GM21515 (cell line): ENCODE results near the gene LRRC61.
"Not testable (repeated sequence)": the region's sequence is repeated elsewhere in the genome, so short reads cannot be mapped to it uniquely, and the experiment has no call there.

Experiments used
- ATAC-seq: cut with Tn5 transposase; IDR thresholded peaks from one replicate; pipeline ENCODE4 v1.9.1; 2021; ENCODE audit not compliant: unreplicated experiment

The LRRC61 gene

GRCh38 chr7:150307129-150307528 is 16.0 kb upstream of the LRRC61 start:
- ATAC-seq: no peak

- no peak for ATAC-seq
Observed at GRCh38 chr7:150307904-150308303, 15.3 kb upstream of the LRRC61 start.

- ATAC-seq: no peak
Observed at GRCh38 chr7:150308575-150308974, 14.6 kb upstream of the LRRC61 start.

- ATAC-seq: no peak
Observed at GRCh38 chr7:150311146-150311545, 12.0 kb upstream of the LRRC61 start.

GRCh38 chr7:150311711-150312110 is 11.4 kb upstream of the LRRC61 start:
- no peak for ATAC-seq

GRCh38 chr7:150312649-150313366 is 10.3 kb upstream of the LRRC61 start:
- ATAC-seq: not testable (repeated sequence)

GRCh38 chr7:150313367-150313809 is 9.8 kb upstream of the LRRC61 start:
- no peak for ATAC-seq

GRCh38 chr7:150313870-150314269 is 9.3 kb upstream of the LRRC61 start:
- ATAC-seq: no peak

- ATAC-seq: no peak
Observed at GRCh38 chr7:150314639-150315239, 8.4 kb upstream of the LRRC61 start.

- ATAC-seq: not testable (repeated sequence)
Observed at GRCh38 chr7:150316987-150317386, 6.2 kb upstream of the LRRC61 start.

- no peak for ATAC-seq
Observed at GRCh38 chr7:150317748-150318444, 5.3 kb upstream of the LRRC61 start.

- no peak for ATAC-seq
Observed at GRCh38 chr7:150321788-150322113, 1.4 kb upstream of the LRRC61 start.

GRCh38 chr7:150322114-150322832 is 882 bp upstream of the LRRC61 start:
- ATAC-seq: peak; percentile 44

GRCh38 chr7:150323682-150324372 is 672 bp downstream of the LRRC61 start:
- peak; percentile 11 for ATAC-seq

GRCh38 chr7:150324373-150324961 is 1.3 kb downstream of the LRRC61 start:
- no peak for ATAC-seq

- no peak for ATAC-seq
Observed at GRCh38 chr7:150325110-150325611, 2.0 kb downstream of the LRRC61 start.

- no peak for ATAC-seq
Observed at GRCh38 chr7:150325901-150326300, 2.7 kb downstream of the LRRC61 start.

- no peak for ATAC-seq
Observed at GRCh38 chr7:150326657-150327268, 3.6 kb downstream of the LRRC61 start.

GRCh38 chr7:150327308-150327707 is 4.2 kb downstream of the LRRC61 start:
- ATAC-seq: no peak
